ENCODE measurements around the gene IL1RL1. TPM values are rescaled to one million over a fixed set of nuclear protein-coding genes. Genes with fewer than 3 reads are reported as not detected.

The IL1RL1 gene
- total and polyA plus RNA-seq, 12 donors: 0.48 to 44.9 (median 1.3) TPM

DNA sequence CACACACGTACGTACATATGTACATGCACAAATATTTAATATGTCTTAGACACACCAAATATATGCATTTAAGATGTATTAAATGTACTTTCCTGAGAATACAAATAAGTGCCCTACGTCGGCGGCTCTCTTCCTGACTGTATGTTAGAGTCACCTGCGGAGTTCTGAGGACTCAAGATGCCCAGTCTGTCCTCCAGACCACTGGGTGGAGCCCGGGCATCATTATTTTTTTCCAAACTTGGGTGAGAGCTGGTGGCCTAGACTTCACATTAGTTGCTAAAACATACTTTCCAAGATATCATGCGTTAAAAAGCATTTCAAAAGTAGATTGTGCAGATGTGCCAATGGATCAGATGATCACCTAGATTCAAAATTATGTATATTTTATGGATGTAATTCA lies 47.1 kb downstream of the IL1RL1 start:
- Histone ChIP-seq H3K36me3 (peaks cover 0 to 13% (median 0%) of the 10 kb centered on the region in 9 donors), H3K4me3 (no peak overlapping the region), H3K27ac (peak overlapping the region in 1 of 10 donors; percentile 93), H3K9me3 (no peaks in the 10 kb centered on the region), H3K4me1 (peaks cover 0 to 40% (median 5%) of the 10 kb centered on the region in 9 donors), H3K27me3 (peaks cover 0 to 7% (median 0%) of the 10 kb centered on the region in 7 donors)
- TF ChIP-seq, protein P1, sequence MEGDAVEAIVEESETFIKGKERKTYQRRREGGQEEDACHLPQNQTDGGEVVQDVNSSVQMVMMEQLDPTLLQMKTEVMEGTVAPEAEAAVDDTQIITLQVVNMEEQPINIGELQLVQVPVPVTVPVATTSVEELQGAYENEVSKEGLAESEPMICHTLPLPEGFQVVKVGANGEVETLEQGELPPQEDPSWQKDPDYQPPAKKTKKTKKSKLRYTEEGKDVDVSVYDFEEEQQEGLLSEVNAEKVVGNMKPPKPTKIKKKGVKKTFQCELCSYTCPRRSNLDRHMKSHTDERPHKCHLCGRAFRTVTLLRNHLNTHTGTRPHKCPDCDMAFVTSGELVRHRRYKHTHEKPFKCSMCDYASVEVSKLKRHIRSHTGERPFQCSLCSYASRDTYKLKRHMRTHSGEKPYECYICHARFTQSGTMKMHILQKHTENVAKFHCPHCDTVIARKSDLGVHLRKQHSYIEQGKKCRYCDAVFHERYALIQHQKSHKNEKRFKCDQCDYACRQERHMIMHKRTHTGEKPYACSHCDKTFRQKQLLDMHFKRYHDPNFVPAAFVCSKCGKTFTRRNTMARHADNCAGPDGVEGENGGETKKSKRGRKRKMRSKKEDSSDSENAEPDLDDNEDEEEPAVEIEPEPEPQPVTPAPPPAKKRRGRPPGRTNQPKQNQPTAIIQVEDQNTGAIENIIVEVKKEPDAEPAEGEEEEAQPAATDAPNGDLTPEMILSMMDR (IDR thresholded peaks at IDR 0.05): no peak
- ATAC-seq (no peak), DNase-seq (no peak)
- 94% methylated on average over 8 of the region's 8 CpGs for WGBS, 2 donors
- intact Hi-C loops (cut with DNase I): loop anchor here in 9 of 10 donors (5.0 to 10.0 kb wide), 13 partner anchors 84 to 474 kb away; no protein-coding TSS in a partner anchor

DNA sequence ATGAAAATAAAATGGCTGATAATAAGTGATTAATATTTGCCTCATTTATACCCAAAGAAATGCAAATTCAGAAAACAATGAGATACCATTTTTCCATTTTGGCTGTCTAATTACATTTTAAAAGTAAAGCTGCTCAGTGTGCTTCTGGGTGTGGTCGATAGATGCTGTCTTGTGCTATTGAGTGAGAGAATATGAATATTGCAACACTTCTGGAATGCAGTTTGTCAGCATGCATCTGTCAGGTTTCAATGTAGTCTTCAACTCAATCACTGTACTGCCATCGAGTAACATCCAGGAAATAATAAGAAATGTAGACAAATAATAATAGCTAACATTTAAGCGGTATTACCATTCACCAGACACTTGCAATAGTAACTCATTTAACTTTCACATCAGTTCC lies 48.2 kb downstream of the IL1RL1 start:
- ATAC-seq (no peak), DNase-seq (no peak)
- intact Hi-C loops (cut with DNase I): loop anchor here in 9 of 10 donors (5.0 to 10.0 kb wide), 13 partner anchors 83 to 475 kb away; no protein-coding TSS in a partner anchor
- TF ChIP-seq, protein P1 (IDR thresholded peaks at IDR 0.05): no peak
- WGBS, 2 donors: 87 to 89% methylated on average over 3 of the region's 3 CpGs
- Histone ChIP-seq H3K4me3 (no peak overlapping the region), H3K4me1 (peaks cover 0 to 40% (median 5%) of the 10 kb centered on the region in 9 donors), H3K27me3 (peaks cover 0 to 7% (median 0%) of the 10 kb centered on the region in 7 donors), H3K36me3 (peaks cover 0 to 24% (median 0%) of the 10 kb centered on the region in 9 donors), H3K27ac (no peak overlapping the region), H3K9me3 (no peaks in the 10 kb centered on the region)

DNA sequence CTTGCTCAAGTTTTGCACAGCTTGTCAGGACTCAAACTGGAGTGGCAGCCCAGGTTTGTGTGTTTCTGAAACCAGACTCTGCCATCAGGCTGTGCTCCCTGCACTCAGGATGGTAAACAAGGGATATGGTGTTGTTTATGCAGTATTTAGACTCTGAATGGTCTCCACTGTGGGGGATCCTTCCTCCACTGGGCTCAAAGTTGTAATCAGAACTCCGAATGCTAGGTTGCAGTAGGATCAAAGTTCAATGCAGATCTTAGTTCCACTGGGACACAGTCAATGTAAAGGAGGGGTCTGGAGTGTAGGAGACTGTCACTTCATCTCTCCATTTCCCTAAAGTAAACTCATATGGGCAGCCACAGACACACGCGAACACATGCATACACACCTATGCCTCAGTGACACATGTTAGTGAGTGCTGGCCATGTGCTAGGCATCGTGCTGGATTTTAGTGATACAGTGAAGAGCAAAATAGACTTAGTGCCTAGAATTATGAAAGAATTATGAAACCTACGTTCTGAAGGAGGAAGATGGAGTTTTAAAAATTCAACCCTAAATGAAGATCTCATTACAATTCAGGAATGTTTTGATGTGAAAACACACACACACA lies 50.4 kb downstream of the IL1RL1 start:
- TF ChIP-seq, protein P1 (IDR thresholded peaks at IDR 0.05): no peak
- peaks cover 0 to 39% (median 0%) of the 10 kb centered on the region in 9 donors for H3K36me3 ChIP-seq
- no peak for DNase-seq
- peaks cover 0 to 17% (median 15%) of the 10 kb centered on the region in 11 donors for H3K9me3 ChIP-seq
- H3K27ac ChIP-seq: no peak overlapping the region
- H3K4me1 ChIP-seq: peaks cover 0 to 22% (median 0%) of the 10 kb centered on the region in 9 donors
- WGBS, 2 donors: 73 to 86% methylated on average over 5 of the region's 5 CpGs
- no peak overlapping the region for H3K4me3 ChIP-seq
- intact Hi-C loops (cut with DNase I): loop anchor here in 3 of 10 donors (10.0 kb wide), 3 partner anchors 57 to 347 kb away; no protein-coding TSS in a partner anchor
- ATAC-seq: no peak
- no peaks in the 10 kb centered on the region for H3K27me3 ChIP-seq

GRCh38 chr2:102365763-102366162 lies 54.4 kb downstream of the IL1RL1 start:
- ATAC-seq: no peak
- 89% methylated on average over 1 of the region's 1 CpG for WGBS, 2 donors

More at GRCh38 chr2:102365763-102366162, 54.4 kb downstream of the IL1RL1 start:
- Histone ChIP-seq H3K9me3 (peaks cover 0 to 24% (median 16%) of the 10 kb centered on the region in 11 donors), H3K36me3 (peaks cover 0 to 46% (median 0%) of the 10 kb centered on the region in 9 donors), H3K27ac (no peak overlapping the region), H3K27me3 (no peaks in the 10 kb centered on the region), H3K4me1 (peaks cover 0 to 5% (median 0%) of the 10 kb centered on the region in 9 donors), H3K4me3 (no peak overlapping the region)
- no peak for DNase-seq
- intact Hi-C loops (cut with DNase I): loop anchor here in 3 of 10 donors (10.0 kb wide), 3 partner anchors 61 to 351 kb away; no protein-coding TSS in a partner anchor
- TF ChIP-seq, protein P1 (IDR thresholded peaks at IDR 0.05): no peak
